ENCODE data around the gene IP6K1.

IP6K1 gene

GRCh38 chr3:49807431-49808114, 21.2 kb upstream of the IP6K1 start:
- Histone ChIP-seq H3K27ac (ENCODE audit: insufficient read depth in 1 of 2, low read depth in 1 of 2, low read length in 2 of 2, poor library complexity in 1 of 2, severe bottlenecking in 2 of 2) (peak overlapping the region; percentile 84 to 92), H3K36me3 (ENCODE audit: control insufficient read depth in 4 of 4, insufficient read depth in 4 of 4, low read length in 3 of 4) (peaks cover 0 to 72% (median 35%) of the 10 kb centered on the region in 4 experiments), H3K9me3 (ENCODE audit: control extremely low read depth in 1 of 5, control insufficient read depth in 4 of 5, insufficient read depth in 2 of 5, low read depth in 1 of 5, low read length in 4 of 5) (no peaks in the 10 kb centered on the region), H3K4me3 (ENCODE audit: control insufficient read depth in 1 of 7, extremely low read depth in 1 of 7, insufficient read depth in 4 of 7, low read depth in 2 of 7, low read length in 6 of 7) (peak overlapping the region in 4 of 7 experiments; percentile 36 to 57 (median 50)), H3K27me3 (replicated peaks in 2 of 5; ENCODE audit: control insufficient read depth in 4 of 5, insufficient read depth in 5 of 5, low read length in 4 of 5) (no peaks in the 10 kb centered on the region), H3K4me1 (ENCODE audit: control extremely low read depth in 1 of 4, control insufficient read depth in 4 of 4, insufficient read depth in 4 of 4, low read length in 3 of 4) (peaks cover 14 to 92% (median 90%) of the 10 kb centered on the region in 4 experiments)
- peak in 2 of 3 donors; percentile 55 to 65 for DNase-seq
- WGBS (ENCODE audit: insufficient coverage) = 48% methylated on average over 12 of the region's 13 CpGs
- POLR2A ChIA-PET = interaction anchor here (0.6 to 7.4 kb wide), 4 partner anchors 9 to 239 kb away, joined by 3 to 111 read pairs (median 4); no protein-coding TSS in a partner anchor
- CTCF ChIA-PET = interaction anchor here (1.4 to 31.1 kb wide), 4 partner anchors 9 to 103 kb away, joined by 3 to 807 read pairs (median 19); no protein-coding TSS in a partner anchor

GRCh38 chr3:49806850-49807249, 20.5 kb upstream of the IP6K1 start:
- Histone ChIP-seq H3K9me3 (ENCODE audit: control extremely low read depth in 1 of 5, control insufficient read depth in 4 of 5, insufficient read depth in 2 of 5, low read depth in 1 of 5, low read length in 4 of 5) (no peaks in the 10 kb centered on the region), H3K27ac (ENCODE audit: insufficient read depth in 1 of 2, low read depth in 1 of 2, low read length in 2 of 2, poor library complexity in 1 of 2, severe bottlenecking in 2 of 2) (peak overlapping the region; percentile 84 to 92), H3K4me1 (ENCODE audit: control extremely low read depth in 1 of 4, control insufficient read depth in 4 of 4, insufficient read depth in 4 of 4, low read length in 3 of 4) (peaks cover 10 to 87% (median 85%) of the 10 kb centered on the region in 4 experiments), H3K4me3 (ENCODE audit: control insufficient read depth in 1 of 7, extremely low read depth in 1 of 7, insufficient read depth in 4 of 7, low read depth in 2 of 7, low read length in 6 of 7) (peak overlapping the region in 3 of 7 experiments; percentile 48 to 57 (median 52)), H3K27me3 (replicated peaks in 2 of 5; ENCODE audit: control insufficient read depth in 4 of 5, insufficient read depth in 5 of 5, low read length in 4 of 5) (no peaks in the 10 kb centered on the region), H3K36me3 (ENCODE audit: control insufficient read depth in 4 of 4, insufficient read depth in 4 of 4, low read length in 3 of 4) (peaks cover 0 to 65% (median 31%) of the 10 kb centered on the region in 4 experiments)
- peak in 1 of 3 donors; percentile 49 for DNase-seq
- POLR2A ChIA-PET = interaction anchor here (1.3 to 7.4 kb wide), 3 partner anchors 21 to 33 kb away, joined by 3 to 111 read pairs (median 3); no protein-coding TSS in a partner anchor
- CTCF ChIA-PET = interaction anchor here (1.4 to 31.1 kb wide), 4 partner anchors 10 to 103 kb away, joined by 3 to 807 read pairs (median 19); no protein-coding TSS in a partner anchor
- 0% methylated on average over 2 of the region's 2 CpGs for WGBS (ENCODE audit: insufficient coverage)

- H3K27me3 ChIP-seq (replicated peaks in 2 of 5; ENCODE audit: control insufficient read depth in 4 of 5, insufficient read depth in 5 of 5, low read length in 4 of 5) = no peaks in the 10 kb centered on the region
- 3% methylated on average over 8 of the region's 11 CpGs for WGBS (ENCODE audit: insufficient coverage)
- H3K27ac ChIP-seq (ENCODE audit: insufficient read depth in 1 of 2, low read depth in 1 of 2, low read length in 2 of 2, poor library complexity in 1 of 2, severe bottlenecking in 2 of 2) = peak overlapping the region; percentile 92 to 96
- peak overlapping the region in 6 of 7 experiments; percentile 35 to 95 (median 88) for H3K4me3 ChIP-seq (ENCODE audit: control insufficient read depth in 1 of 7, extremely low read depth in 1 of 7, insufficient read depth in 4 of 7, low read depth in 2 of 7, low read length in 6 of 7)
- no peaks in the 10 kb centered on the region for H3K9me3 ChIP-seq (ENCODE audit: control extremely low read depth in 1 of 5, control insufficient read depth in 4 of 5, insufficient read depth in 2 of 5, low read depth in 1 of 5, low read length in 4 of 5)
- POLR2A ChIA-PET = interaction anchor here (0.5 to 7.4 kb wide), 7 partner anchors 8 to 458 kb away, joined by 3 to 111 read pairs (median 3); partner anchors contain the start of gene UBA7
- H3K4me1 ChIP-seq (ENCODE audit: control extremely low read depth in 1 of 4, control insufficient read depth in 4 of 4, insufficient read depth in 4 of 4, low read length in 3 of 4) = peaks cover 10 to 81% (median 78%) of the 10 kb centered on the region in 4 experiments
- CTCF ChIA-PET = interaction anchor here (1.2 to 31.1 kb wide), 7 partner anchors 11 to 104 kb away, joined by 3 to 807 read pairs (median 8); no protein-coding TSS in a partner anchor
- H3K36me3 ChIP-seq (ENCODE audit: control insufficient read depth in 4 of 4, insufficient read depth in 4 of 4, low read length in 3 of 4) = peaks cover 0 to 58% (median 27%) of the 10 kb centered on the region in 4 experiments
- peak; percentile 91 to 98 (median 97) for DNase-seq
Measured at GRCh38 chr3:49805897-49806701, 19.8 kb upstream of the IP6K1 start.

- no peaks in the 10 kb centered on the region for H3K27me3 ChIP-seq (replicated peaks in 2 of 5; ENCODE audit: control insufficient read depth in 4 of 5, insufficient read depth in 5 of 5, low read length in 4 of 5)
- peak overlapping the region in 6 of 7 experiments; percentile 35 to 95 (median 88) for H3K4me3 ChIP-seq (ENCODE audit: control insufficient read depth in 1 of 7, extremely low read depth in 1 of 7, insufficient read depth in 4 of 7, low read depth in 2 of 7, low read length in 6 of 7)
- peak; percentile 54 to 86 (median 80) for DNase-seq
- peaks cover 0 to 50% (median 20%) of the 10 kb centered on the region in 4 experiments for H3K36me3 ChIP-seq (ENCODE audit: control insufficient read depth in 4 of 4, insufficient read depth in 4 of 4, low read length in 3 of 4)
- H3K4me1 ChIP-seq (ENCODE audit: control extremely low read depth in 1 of 4, control insufficient read depth in 4 of 4, insufficient read depth in 4 of 4, low read length in 3 of 4) = peaks cover 10 to 74% (median 71%) of the 10 kb centered on the region in 4 experiments
- 0% methylated on average over 1 of the region's 3 CpGs for WGBS (ENCODE audit: insufficient coverage)
- CTCF ChIA-PET = interaction anchor here (1.2 to 31.1 kb wide), 6 partner anchors 7 to 104 kb away, joined by 4 to 807 read pairs (median 18); partner anchors contain the start of gene UBA7
- peak overlapping the region; percentile 92 to 96 for H3K27ac ChIP-seq (ENCODE audit: insufficient read depth in 1 of 2, low read depth in 1 of 2, low read length in 2 of 2, poor library complexity in 1 of 2, severe bottlenecking in 2 of 2)
- H3K9me3 ChIP-seq (ENCODE audit: control extremely low read depth in 1 of 5, control insufficient read depth in 4 of 5, insufficient read depth in 2 of 5, low read depth in 1 of 5, low read length in 4 of 5) = no peaks in the 10 kb centered on the region
- POLR2A ChIA-PET = interaction anchor here (1.0 to 7.4 kb wide), 4 partner anchors 8 to 34 kb away, joined by 3 to 111 read pairs (median 12); partner anchors contain the start of gene UBA7
Measured at GRCh38 chr3:49805367-49805782, 19.0 kb upstream of the IP6K1 start.

GRCh38 chr3:49804141-49805041, 18.0 kb upstream of the IP6K1 start:
- H3K4me1 ChIP-seq (ENCODE audit: control extremely low read depth in 1 of 4, control insufficient read depth in 4 of 4, insufficient read depth in 4 of 4, low read length in 3 of 4) = peaks cover 10 to 64% (median 61%) of the 10 kb centered on the region in 4 experiments
- no peak for DNase-seq
- H3K27ac ChIP-seq (ENCODE audit: insufficient read depth in 1 of 2, low read depth in 1 of 2, low read length in 2 of 2, poor library complexity in 1 of 2, severe bottlenecking in 2 of 2) = peak overlapping the region; percentile 54 to 92
- peaks cover 0 to 41% (median 10%) of the 10 kb centered on the region in 4 experiments for H3K36me3 ChIP-seq (ENCODE audit: control insufficient read depth in 4 of 4, insufficient read depth in 4 of 4, low read length in 3 of 4)
- H3K4me3 ChIP-seq (ENCODE audit: control insufficient read depth in 1 of 7, extremely low read depth in 1 of 7, insufficient read depth in 4 of 7, low read depth in 2 of 7, low read length in 6 of 7) = peak overlapping the region; percentile 72 to 95 (median 86)
- ChIA-PET POLR2A (interaction anchor here (1.0 to 7.4 kb wide), 5 partner anchors 9 to 136 kb away, joined by 3 to 111 read pairs (median 11); partner anchors contain the start of genes IP6K1, RBM6 and UBA7), CTCF (interaction anchor here (0.8 to 31.1 kb wide), 9 partner anchors 8 to 103 kb away, joined by 3 to 807 read pairs (median 8); partner anchors contain the start of genes MST1R and UBA7)
- H3K27me3 ChIP-seq (replicated peaks in 2 of 5; ENCODE audit: control insufficient read depth in 4 of 5, insufficient read depth in 5 of 5, low read length in 4 of 5) = no peaks in the 10 kb centered on the region
- H3K9me3 ChIP-seq (ENCODE audit: control extremely low read depth in 1 of 5, control insufficient read depth in 4 of 5, insufficient read depth in 2 of 5, low read depth in 1 of 5, low read length in 4 of 5) = no peaks in the 10 kb centered on the region
- WGBS (ENCODE audit: insufficient coverage) = 8% methylated on average over 23 of the region's 26 CpGs
